ENCODE measurements around the gene TRPM2. TPM values are rescaled to one million over a fixed set of nuclear protein-coding genes. Genes with fewer than 3 reads are reported as not detected.

Gene TRPM2
- total RNA-seq, 1 experiment from 2014 or later = 0.26 TPM

DNA sequence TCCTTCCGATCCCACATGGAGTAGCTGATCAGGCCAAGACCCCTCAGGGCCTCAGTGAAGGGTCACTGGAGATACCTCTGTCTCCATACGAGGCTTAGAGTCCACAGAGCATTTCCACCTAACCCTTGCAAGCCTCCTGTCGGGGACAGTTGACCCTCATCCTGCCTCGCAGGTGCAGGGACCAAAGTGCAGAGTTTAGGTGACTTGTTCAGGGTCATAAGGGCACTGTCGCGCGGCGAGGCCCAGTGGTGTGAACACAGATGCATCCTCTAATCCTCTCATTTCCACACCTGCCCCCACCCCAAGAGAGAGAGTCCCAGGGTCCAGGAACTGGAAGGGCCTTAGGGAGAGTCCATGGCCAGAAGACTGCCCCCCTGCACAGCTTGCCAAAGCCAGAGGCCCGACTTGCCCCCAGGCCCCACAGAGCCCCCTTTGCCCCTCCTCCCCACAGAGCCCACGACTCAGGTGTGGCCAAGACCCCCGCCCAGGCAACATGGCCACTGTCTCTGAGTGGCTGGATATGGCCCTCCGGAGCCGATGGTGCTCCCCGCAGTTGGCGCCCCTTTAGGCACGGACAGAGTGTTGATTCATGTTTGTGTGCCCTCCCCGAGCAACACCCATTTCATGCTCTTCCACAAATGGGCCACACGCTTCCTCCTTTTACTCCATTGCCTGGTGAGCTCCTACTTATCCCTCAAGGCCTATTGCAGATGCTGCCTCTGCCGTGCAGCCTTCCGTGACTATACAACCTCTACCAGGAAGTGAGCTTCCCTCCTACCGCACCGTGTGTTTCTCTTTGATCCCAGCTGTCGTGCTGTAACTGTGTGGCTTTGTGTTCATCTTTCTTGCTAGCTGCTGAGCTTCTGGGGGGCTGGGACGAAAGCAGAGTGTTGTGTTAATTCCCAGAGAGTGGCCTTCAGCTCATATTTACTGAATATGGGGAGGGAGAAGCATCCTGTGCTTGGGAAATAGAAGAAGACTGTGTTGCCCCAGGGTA is 1.7 kb downstream of the TRPM2 start:
- Histone ChIP-seq H3K36me3 (ENCODE audit: control insufficient read depth, insufficient read depth, low read length) (no peaks in the 10 kb centered on the region), H3K27ac (ENCODE audit: low read length) (no peak overlapping the region), H3K9me3 (ENCODE audit: control insufficient read depth, insufficient read depth, low read depth, low read length) (no peaks in the 10 kb centered on the region), H3K4me3 (ENCODE audit: low read depth in 2 of 2, low read length in 2 of 2) (no peak overlapping the region), H3K27me3 (ENCODE audit: control insufficient read depth, insufficient read depth, low read length) (no peaks in the 10 kb centered on the region), H3K4me1 (ENCODE audit: control insufficient read depth, insufficient read depth, low read length) (no peaks in the 10 kb centered on the region)
- ChIA-PET POLR2A (no interaction called here), CTCF (no interaction called here)
- no peak for DNase-seq (ENCODE audit: low read depth, low spot score)
- in situ Hi-C loops (cut with HindIII; ENCODE audit: low pct_unique_long_range_greater_than_20kb, low sequenced_read_pairs) = no loop called here
- no TSS peak for BruUV-seq (replicated peaks)
- no peak for ATAC-seq
- intact Hi-C loops (cut with micrococcal nuclease; ENCODE audit: unreplicated experiment) = no loop called here
- TF ChIP-seq, protein P1, sequence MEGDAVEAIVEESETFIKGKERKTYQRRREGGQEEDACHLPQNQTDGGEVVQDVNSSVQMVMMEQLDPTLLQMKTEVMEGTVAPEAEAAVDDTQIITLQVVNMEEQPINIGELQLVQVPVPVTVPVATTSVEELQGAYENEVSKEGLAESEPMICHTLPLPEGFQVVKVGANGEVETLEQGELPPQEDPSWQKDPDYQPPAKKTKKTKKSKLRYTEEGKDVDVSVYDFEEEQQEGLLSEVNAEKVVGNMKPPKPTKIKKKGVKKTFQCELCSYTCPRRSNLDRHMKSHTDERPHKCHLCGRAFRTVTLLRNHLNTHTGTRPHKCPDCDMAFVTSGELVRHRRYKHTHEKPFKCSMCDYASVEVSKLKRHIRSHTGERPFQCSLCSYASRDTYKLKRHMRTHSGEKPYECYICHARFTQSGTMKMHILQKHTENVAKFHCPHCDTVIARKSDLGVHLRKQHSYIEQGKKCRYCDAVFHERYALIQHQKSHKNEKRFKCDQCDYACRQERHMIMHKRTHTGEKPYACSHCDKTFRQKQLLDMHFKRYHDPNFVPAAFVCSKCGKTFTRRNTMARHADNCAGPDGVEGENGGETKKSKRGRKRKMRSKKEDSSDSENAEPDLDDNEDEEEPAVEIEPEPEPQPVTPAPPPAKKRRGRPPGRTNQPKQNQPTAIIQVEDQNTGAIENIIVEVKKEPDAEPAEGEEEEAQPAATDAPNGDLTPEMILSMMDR (IDR thresholded peaks at IDR 0.05) = no peak

DNA sequence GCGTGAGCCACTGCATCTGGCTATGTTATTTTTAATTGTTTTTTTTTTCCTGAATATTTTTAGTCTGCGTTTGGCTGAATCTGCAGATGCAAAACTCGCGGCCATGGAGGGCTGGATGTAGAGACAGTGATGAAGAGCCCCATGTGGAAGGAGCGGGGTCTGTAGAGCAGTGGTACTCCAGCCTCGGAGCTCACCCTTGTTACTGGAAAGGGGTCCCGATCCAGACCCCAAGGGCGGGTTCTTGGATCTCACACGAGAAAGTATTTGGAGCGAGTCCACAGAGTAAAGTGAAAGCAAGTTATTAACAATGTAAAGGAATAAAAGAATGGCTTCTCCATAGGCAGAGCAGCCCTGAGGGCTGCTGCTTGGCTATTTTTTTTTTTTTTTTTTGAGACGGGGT is 2.7 kb downstream of the TRPM2 start:
- intact Hi-C loops (cut with micrococcal nuclease; ENCODE audit: unreplicated experiment) = no loop called here
- TF ChIP-seq, protein P2, sequence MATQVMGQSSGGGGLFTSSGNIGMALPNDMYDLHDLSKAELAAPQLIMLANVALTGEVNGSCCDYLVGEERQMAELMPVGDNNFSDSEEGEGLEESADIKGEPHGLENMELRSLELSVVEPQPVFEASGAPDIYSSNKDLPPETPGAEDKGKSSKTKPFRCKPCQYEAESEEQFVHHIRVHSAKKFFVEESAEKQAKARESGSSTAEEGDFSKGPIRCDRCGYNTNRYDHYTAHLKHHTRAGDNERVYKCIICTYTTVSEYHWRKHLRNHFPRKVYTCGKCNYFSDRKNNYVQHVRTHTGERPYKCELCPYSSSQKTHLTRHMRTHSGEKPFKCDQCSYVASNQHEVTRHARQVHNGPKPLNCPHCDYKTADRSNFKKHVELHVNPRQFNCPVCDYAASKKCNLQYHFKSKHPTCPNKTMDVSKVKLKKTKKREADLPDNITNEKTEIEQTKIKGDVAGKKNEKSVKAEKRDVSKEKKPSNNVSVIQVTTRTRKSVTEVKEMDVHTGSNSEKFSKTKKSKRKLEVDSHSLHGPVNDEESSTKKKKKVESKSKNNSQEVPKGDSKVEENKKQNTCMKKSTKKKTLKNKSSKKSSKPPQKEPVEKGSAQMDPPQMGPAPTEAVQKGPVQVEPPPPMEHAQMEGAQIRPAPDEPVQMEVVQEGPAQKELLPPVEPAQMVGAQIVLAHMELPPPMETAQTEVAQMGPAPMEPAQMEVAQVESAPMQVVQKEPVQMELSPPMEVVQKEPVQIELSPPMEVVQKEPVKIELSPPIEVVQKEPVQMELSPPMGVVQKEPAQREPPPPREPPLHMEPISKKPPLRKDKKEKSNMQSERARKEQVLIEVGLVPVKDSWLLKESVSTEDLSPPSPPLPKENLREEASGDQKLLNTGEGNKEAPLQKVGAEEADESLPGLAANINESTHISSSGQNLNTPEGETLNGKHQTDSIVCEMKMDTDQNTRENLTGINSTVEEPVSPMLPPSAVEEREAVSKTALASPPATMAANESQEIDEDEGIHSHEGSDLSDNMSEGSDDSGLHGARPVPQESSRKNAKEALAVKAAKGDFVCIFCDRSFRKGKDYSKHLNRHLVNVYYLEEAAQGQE (IDR thresholded peaks at IDR 0.05; ENCODE audit: insufficient read depth in 1 of 2, low read depth in 2 of 2, low read length in 1 of 2) = no peak
- TF ChIP-seq TCF7L2 (IDR thresholded peaks at IDR 0.05; ENCODE audit: low read depth, low read length) (no peak), POLR2AphosphoS5 (IDR thresholded peaks at IDR 0.05; ENCODE audit: low read depth, low read length) (no peak), SIN3A (IDR thresholded peaks at IDR 0.05; ENCODE audit: borderline replicate concordance, insufficient read depth, low read depth, low read length) (no peak)
- TF ChIP-seq, protein P1 (IDR thresholded peaks at IDR 0.05) = no peak
- no peak for ATAC-seq

More for the DNA sequence above, 2.7 kb downstream of the TRPM2 start:
- in situ Hi-C loops (cut with HindIII; ENCODE audit: low pct_unique_long_range_greater_than_20kb, low sequenced_read_pairs) = no loop called here
- DNase-seq (ENCODE audit: low read depth, low spot score) = no peak
- no peaks in the 10 kb centered on the region for H3K4me1 ChIP-seq (ENCODE audit: control insufficient read depth, insufficient read depth, low read length)
- H3K36me3 ChIP-seq (ENCODE audit: control insufficient read depth, insufficient read depth, low read length) = no peaks in the 10 kb centered on the region
- BruUV-seq (replicated peaks) = no TSS peak
- no peak overlapping the region for H3K27ac ChIP-seq (ENCODE audit: low read length)
- H3K27me3 ChIP-seq (ENCODE audit: control insufficient read depth, insufficient read depth, low read length) = no peaks in the 10 kb centered on the region
- H3K9me3 ChIP-seq (ENCODE audit: control insufficient read depth, insufficient read depth, low read depth, low read length) = no peaks in the 10 kb centered on the region
- H3K4me3 ChIP-seq (ENCODE audit: low read depth in 2 of 2, low read length in 2 of 2) = no peak overlapping the region
- ChIA-PET POLR2A (no interaction called here), CTCF (no interaction called here)
